ENCODE results near the gene ABHD15.

DNA sequence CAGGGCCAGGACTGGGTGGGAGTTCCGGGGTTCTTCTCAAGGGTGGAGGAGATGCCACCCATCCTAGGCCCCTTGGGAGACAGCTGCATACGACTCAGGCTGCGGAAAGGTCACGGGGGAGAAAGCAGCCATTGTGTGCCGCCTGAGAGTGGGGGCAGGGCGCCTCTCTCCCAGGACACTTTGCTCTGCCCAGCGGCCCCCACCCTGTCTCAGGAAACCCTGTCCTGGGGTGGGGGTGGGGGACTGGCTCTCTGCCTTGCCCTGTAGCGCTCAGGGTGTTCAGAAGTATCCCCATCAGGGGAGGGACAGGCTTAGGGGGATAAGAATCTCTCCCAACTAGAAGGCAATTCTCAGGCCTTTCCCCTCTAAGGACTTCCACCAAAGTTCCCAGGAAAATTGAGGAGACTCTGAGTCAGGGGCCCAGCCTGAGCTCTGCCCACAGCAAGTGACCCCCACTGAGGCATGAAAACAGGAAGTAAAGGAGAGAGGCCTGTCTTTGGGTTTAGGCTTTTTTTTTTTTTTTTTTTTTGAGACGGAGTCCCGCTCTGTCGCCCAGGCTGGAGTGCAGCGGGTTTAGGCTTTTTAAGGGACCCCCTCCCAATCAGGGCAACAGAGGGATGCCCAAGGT, 17.7 kb upstream of the ABHD15 start:
- TF ChIP-seq PAX5 (IDR thresholded peaks at IDR 0.05; ENCODE audit: insufficient read depth, low read length, severe bottlenecking) (no peak), POLR2A (IDR thresholded peaks at IDR 0.05; ENCODE audit: low read depth, low read length) (no peak), POLR2AphosphoS5 (IDR thresholded peaks at IDR 0.05; ENCODE audit: low read depth, low read length) (no peak), TAF1 (IDR thresholded peaks at IDR 0.05; ENCODE audit: low read depth, low read length) (no peak), SPI1 (IDR thresholded peaks at IDR 0.05; ENCODE audit: low read depth, low read length) (no peak)

Measured in GM12891 (cell line).